ENCODE results near the gene NMNAT2.

DNA sequence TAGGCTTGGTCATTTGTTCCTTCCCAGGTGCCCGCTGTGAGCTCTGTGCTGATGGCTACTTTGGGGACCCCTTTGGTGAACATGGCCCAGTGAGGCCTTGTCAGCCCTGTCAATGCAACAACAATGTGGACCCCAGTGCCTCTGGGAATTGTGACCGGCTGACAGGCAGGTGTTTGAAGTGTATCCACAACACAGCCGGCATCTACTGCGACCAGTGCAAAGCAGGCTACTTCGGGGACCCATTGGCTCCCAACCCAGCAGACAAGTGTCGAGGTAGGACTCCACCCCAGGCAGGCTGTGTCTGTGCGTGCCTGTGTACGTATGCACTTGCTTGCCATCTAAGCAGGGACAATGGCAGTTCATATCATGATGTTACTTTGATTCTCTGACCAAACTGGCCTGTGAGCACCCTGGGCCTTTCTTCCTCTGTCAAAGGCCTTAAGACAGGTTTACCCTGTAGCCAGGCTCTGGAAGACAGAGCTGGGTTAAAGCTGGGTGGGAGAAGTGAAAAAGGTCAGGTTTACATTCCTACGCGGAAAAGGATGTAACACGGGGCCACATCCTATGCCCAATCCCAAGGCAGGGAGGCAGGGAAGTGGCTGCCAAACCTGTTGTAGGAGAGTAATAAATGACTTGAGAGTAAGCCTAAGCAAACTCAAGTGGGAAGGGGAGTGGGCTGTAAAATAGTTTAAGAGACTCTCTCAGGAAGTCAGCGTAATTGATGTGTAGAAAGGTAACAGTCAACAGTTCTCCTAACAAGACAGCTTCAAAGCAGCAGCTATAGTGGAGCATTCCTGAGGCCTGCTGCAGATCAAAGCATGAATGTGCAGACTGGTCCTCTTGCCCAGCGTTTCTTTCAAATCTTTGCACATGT lies 189.6 kb downstream of the NMNAT2 start:
- TF ChIP-seq POLR2AphosphoS5 (IDR thresholded peaks at IDR 0.05) = no peak
- TF ChIP-seq POLR2A (IDR thresholded peaks at IDR 0.05) = no peak
- TF ChIP-seq, protein P1, sequence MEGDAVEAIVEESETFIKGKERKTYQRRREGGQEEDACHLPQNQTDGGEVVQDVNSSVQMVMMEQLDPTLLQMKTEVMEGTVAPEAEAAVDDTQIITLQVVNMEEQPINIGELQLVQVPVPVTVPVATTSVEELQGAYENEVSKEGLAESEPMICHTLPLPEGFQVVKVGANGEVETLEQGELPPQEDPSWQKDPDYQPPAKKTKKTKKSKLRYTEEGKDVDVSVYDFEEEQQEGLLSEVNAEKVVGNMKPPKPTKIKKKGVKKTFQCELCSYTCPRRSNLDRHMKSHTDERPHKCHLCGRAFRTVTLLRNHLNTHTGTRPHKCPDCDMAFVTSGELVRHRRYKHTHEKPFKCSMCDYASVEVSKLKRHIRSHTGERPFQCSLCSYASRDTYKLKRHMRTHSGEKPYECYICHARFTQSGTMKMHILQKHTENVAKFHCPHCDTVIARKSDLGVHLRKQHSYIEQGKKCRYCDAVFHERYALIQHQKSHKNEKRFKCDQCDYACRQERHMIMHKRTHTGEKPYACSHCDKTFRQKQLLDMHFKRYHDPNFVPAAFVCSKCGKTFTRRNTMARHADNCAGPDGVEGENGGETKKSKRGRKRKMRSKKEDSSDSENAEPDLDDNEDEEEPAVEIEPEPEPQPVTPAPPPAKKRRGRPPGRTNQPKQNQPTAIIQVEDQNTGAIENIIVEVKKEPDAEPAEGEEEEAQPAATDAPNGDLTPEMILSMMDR (IDR thresholded peaks at IDR 0.05) = peak in 1 of 4 experiments; percentile 5
- TF ChIP-seq EP300 (IDR thresholded peaks at IDR 0.05) = no peak
